GM21367 (cell line): ENCODE measurements around the gene BOD1L1.

Experiments
- ATAC-seq: cut with Tn5 transposase; IDR thresholded peaks from one replicate; pipeline ENCODE4 v1.9.1; 2021; ENCODE audit not compliant: unreplicated experiment

Gene BOD1L1

DNA sequence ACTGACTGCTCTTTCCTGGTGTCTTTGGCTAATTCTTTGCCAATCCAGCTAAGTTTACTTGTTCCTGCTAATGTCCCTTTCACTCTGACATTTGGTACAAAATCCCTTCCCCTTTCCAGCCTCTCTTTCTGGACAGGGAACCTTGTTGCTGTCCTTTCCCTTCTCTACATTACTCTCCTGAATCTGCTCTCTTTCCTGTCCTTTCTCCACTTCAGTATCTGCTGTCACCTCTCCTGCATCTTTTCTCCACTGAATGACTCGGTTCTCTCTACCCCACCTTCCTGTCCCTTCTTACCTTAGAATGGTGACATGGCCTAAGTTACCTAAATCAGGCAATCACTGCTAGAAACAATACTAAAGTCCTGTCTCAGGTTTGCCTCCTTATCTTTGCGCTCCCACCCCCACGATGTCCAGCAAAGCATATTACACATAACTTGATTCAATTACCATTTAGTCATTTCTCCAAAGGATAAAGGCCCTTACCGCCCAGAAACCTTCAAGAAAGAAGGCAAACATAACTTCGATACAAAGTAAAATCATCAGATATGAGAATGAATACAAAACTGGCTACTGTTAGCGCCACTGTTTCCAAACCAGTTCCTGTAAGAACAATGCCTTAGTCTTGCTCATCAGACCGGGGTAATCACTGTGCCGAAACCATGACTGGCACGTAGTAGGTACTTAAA is 890 bp downstream of the BOD1L1 start:
- no peak for ATAC-seq

DNA sequence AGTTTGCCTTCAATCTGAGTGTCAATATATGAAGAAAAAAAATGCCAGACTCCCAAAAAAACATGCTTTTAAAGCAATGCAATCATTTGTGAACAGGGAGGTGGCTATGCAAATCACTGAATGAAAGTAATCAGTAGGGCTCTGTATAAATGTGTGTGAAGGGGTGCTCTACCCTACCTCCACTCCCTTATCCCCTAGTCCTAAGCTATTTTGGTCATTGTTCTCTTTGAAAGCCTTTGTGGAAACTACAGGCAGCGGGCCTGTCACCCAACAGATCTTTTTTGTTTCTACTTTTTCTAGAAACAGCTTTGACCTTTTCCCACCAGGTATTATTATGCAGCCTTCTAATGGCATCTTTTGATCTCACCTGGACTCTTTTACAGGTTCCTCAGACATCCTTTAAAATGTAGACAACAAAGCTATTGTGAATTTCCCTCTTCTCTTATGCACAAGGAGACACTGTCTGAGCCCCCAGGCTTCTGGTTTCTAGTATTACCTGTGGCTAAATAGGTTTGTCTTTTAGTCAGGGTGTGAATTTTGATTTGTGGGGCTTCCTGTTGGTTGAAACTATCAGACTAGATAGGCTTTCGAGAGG is 9.2 kb downstream of the BOD1L1 start:
- no peak for ATAC-seq

DNA sequence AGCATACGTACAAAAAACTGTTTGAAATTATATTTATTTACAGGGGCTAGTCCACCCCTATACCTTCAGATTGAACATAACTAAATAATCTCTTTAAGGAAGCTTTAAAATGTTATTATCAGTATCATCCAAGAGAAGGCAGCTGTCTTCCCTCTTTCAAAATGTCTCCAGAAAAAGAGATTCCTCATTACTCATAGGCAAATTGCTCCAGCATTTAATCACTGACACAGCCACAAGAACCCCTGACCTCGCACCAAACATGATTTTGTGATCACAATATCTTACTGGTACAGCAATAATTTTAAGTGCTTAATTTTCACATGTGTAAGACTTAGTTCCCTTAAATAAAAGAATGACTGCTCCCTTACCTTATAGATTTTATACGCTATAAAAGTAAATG is 9.7 kb downstream of the BOD1L1 start:
- ATAC-seq = no peak

DNA sequence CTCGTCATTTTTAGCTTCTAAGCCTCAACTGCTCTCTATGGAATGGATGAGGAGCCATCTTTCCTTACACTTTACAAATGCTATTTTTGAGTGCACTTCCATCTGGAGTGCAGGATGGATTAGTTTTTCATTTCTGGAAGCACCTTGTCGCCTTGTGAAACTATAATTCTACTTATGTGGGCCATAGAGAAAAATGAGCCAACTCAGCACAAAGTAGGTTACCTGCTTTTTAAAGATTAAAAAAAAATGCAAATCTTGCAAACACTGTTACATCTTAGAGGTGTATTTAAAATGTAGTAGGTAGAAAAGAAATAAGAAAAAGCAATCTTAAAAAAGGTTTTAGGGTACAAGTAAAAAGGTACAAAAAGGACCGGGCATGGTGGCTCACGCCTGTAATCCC is 10.9 kb downstream of the BOD1L1 start:
- no peak for ATAC-seq

DNA sequence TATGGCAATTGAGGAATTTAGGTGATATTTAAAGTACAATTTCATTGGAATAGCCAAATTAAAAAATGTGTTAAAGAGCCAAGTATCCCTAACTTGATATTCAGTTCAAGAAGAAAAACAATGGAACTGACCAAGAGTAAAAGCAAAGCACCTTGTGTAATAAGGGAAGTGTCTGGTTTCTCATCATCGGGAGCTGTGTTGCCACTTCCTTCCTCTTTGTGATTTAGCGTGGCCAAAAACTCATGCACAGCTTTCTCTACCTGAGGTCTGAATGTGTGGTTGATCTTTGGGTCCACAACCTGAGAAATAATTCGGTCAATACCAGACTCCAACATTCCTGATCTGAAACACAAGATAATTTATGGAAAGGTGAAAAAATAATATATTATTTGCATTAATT is 12.4 kb downstream of the BOD1L1 start:
- ATAC-seq = peak; percentile 64

DNA sequence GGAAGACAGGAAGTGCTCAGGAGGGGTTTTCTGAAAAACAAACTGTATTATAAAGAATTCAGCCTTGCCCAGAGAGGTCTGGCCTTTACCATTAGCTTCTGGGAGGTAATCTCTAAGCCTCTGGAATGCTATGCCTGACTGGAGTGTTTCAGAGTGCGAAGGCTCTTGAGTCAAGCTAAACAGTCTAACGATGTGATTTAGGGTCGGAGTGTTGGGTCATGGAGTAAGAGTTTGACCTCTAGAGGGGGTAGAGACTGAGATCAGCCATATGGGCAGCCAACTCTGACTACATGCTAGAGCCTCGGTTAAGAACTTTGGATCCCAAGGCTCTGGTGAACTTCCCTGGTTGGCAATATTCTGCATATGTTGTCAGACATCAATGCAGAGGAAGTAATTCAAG is 15.0 kb downstream of the BOD1L1 start:
- no peak for ATAC-seq

DNA sequence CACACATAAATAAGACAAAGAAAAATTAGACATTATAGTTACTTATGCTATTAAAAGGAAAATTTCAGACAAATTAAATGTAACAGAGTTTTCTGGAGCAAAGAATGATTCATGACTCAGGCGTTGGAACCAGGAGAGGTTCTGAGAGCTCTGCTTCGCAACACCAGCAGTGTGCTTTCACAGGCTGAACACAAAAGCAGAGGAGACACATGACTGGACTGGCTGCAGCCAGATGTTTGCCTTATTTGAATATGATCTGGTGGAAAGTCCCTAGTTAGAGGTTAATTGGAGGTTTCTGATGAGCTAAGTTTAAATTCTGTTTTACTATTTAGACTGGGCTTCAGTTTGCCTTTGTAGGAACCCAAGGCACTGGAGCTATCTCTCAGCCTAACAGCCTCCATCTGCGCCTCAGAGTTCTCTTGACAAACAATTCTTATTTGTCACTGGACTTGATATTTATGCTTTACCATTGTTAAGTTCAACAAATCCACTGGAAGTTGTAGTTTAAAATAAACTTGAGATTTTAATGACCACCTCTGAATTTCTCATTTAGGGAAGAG is 16.2 kb downstream of the BOD1L1 start:
- ATAC-seq = peak; percentile 85

DNA sequence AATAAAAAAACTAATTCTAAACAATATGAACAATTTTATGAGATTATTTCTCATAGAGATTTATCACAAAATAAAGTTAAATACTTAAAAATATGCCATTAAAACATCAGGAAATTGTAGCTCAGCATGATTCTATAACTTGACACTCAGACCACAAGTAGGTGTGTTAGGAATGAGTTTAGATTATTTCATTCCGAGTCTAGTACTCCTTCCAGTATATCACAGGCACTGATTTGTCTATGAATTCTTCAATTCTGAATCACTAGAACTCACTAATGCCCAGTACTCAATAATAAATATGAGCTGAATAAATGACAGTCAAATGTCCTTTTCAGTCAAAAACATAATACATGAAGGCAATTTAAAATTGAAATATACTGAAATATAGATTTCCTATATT is 22.2 kb downstream of the BOD1L1 start:
- ATAC-seq = no peak

DNA sequence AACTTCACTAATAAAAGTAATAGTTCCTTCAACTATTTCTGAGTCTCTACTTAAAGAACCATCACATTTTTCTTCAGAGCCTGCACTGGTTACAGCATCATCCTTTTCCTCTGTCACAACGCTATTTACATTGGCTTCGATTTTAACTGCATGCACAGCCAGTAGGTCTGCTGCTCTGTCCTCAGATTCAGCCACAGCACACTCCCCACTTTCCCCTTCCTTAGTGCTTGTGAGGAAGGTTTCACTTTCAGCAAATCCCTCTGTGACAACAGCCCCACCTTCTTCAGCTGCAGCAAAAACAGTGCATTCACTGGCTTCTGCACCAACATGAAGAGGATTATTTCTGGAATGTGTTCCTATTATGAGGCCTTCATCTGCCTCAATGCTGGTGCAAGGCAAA is 25.7 kb downstream of the BOD1L1 start:
- ATAC-seq = no peak

DNA sequence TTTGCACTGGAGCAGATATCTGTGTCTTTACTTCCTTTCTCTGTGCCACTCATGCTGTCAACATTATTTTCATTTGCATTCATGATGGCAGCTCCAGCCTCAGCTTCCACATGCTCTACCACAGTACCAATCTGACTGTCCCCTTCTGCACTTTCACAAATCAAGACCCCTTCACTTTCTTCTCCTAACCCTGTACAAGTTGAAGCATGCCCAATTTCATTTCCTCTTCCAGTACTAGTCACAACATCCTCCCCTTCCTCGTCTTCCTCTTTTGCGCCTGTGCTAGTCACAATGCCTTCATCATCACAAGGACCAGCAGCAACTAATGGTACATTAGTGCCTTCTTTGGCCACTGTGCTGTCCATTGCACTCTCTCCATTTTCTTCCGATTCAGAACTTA is 26.5 kb downstream of the BOD1L1 start:
- peak; percentile 69 for ATAC-seq

DNA sequence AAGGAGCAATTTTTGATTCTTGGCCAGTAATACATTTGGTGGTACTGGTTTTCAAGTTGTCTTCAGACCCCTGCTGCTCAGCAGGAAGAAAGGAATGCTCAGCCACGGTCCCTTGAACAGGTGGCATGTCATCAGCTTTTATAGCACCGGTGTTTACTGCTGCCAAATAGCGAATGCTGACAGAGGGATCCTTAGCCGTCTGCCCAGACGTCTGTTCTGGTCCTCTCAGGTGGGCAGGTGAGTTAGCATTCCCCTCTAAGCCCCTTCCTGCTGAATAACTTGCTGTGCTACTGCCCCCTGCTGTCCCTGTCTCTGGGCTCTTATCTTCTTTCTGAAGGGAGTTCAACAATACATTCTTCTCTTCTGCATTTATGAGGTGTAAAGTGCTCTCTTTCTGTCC is 28.4 kb downstream of the BOD1L1 start:
- no peak for ATAC-seq

DNA sequence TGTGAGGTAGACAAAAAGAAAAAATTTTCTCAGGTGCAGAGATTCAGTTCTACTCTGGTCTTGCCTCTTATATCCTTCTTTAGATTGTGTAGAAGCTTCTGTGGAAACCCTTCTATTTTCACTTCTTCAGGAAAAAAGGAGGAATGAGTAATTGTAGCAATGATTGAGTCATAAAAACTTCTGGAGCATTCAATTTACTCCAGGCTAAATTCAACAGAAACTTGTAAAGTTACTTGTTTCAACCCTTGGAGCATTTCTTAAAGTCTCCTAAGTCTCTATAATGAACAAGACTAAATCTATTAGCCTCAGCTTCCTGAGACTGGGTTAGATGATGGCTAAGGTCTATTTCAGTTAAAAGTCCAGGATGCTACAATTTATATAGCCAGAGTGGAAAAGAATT is 29.9 kb downstream of the BOD1L1 start:
- no peak for ATAC-seq

DNA sequence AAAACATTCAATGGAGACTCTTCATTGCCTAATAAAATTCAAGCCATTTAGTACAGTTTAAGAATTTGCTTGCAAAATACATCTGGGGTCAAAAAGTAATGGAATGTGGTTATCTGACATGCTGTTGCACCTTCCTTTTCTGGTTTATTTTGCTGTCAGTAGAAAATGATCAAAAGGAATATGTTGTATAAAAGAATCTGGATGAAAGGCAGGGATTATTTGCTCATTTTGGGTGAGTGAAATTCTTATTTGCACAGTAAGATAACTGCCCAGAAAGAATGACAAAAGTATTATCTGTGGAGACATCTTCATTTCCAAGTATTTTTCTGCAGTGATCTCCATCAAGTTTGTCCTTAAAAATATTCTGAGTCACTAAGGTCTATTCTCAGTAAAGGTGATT is 30.4 kb downstream of the BOD1L1 start:
- ATAC-seq = no peak

DNA sequence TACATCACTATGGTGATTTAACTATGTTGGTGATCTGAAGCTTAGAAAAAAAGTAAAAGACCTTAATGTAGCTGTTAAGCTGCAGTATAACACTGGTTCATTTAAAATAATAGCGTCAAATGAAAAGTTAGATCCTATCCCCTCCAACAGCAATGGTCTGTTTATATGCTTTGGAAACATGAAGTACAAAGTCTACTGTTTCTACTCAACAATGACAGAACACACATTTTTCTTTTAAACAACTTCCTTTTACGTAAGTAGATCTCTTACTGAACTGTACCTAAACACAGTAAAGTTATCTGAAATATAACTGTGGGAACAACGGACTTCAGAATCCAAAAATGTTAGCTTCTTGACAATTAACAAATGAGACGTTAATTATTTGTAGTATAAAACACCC is 35.3 kb downstream of the BOD1L1 start:
- ATAC-seq = no peak

DNA sequence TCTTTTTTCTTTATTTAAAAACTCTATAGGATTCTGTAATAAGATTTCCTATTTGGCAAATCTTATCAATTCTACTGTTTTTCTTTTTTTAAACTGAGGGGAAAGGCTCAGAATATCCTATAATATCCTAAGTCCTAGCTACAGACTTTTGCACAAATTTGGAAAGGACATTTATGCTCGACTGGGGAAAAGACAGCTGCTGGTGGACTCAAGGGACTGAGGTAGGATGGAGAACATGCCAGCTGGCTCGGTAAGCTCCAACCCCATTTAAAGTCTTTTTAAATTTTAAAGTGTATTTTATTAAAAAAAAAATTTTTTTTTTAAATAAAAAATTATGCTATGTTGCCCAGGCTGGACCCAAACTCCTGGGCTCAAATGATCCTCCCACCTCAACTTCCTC is 36.8 kb downstream of the BOD1L1 start:
- ATAC-seq = no peak

DNA sequence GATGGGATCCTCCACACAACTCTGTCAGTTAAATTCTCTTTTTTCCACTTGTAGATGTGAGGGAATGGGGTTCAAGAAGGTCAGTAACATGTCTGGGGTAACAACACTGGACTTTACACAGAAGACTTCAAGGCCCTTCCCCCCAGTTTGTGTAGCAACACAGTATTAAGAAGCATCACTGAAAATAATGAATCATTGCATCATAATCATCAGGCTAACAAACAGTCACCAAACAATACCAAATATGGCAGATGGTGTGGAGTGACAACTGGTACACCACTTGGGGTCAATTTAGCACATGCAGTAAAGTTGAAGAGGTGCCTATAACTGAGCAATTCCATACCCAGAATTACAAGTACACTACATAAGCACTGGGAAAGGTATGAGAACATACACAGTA is 38.6 kb downstream of the BOD1L1 start:
- no peak for ATAC-seq

DNA sequence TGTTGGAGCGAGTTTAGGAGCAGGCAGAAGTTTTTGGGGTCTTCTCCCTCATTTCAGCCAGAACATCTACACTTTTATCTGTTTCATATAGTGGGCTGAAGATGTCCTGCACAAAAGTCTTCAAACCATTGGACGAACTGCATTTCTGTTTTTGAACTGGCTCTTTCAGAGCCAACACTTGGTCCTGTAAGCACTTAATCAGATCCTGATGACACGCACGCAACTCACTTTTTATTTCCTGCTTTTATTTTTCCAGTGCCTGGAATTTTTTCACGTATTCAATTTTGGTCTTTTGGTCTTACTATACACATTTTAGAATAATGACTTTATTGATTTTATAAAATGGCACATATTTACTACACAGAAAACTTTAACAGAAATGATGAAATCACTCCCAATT is 43.0 kb downstream of the BOD1L1 start:
- ATAC-seq = no peak

DNA sequence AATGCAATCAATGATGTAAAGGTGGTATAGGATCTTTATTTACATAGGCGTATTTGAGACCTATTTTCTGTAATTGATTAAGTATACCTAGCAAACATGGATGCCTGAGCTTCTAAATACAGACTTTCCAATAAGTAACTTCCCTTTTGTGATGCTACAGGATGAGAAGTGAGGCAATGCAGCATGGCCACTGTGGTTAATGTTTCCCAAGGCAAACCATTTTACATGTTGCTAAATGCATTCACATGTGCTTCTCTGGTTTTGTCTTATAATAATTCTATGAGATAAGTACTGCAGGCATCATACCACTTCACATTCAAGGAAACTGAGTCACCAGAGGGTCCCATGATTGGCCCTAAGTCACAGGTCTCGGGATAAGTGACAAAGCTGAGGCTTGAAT is 47.5 kb downstream of the BOD1L1 start:
- ATAC-seq = no peak

DNA sequence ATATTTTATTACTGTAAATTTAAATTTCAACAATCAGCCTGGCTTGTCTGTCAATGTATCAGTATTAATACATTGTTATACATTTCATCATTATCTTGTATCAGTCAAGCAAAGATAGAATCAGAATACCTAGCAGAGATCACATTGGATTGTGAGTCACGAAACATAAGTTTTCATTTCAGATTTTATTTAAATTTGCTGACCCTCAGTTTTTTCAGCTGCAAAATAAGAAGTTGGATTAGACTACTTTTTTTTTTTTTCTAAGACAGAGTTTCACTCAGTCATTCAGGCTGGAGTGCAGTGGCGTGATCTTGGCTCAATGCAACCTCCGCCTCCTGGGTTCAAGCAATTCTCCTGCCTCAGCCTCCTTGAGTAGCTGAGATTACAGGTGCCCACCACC is 49.9 kb downstream of the BOD1L1 start:
- ATAC-seq = no peak

DNA sequence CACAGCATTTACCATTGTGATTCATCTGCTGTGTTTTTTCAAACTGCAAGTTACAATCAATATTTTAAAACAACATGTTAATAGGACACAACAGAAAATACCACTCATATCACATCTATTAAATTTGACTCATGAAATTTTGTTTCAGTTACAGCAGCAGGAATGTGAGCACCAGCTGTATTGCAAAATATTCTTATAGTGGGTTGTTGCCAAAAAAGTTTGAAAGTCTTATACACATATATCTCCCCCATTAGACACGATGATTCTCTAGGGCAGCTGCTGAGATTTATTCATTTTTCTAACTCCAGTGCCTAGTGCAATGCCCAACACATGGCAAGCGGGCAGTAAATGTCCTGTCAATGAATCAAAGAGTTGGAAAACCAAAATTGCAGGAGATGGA is 56.6 kb downstream of the BOD1L1 start:
- ATAC-seq = no peak

DNA sequence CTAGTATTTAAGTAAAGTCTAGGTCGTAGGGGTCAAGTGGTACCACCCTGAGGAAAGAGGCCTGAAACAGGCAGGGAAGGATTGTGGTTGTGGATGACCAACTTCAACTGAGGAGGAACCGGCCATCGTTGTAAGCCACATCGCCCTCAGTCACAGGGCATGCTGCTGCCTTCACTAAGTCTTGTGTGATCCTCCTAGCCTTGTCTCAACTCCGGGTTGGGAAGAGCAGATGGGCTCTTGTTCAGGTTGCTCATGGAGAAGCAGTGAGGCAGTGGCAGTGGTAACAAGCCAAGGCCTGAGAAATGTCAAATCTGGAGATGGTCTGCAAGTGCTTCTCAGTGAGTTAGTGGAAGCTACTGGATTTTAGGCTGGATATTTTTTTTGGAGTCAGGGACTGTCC is 60.4 kb downstream of the BOD1L1 start:
- no peak for ATAC-seq

DNA sequence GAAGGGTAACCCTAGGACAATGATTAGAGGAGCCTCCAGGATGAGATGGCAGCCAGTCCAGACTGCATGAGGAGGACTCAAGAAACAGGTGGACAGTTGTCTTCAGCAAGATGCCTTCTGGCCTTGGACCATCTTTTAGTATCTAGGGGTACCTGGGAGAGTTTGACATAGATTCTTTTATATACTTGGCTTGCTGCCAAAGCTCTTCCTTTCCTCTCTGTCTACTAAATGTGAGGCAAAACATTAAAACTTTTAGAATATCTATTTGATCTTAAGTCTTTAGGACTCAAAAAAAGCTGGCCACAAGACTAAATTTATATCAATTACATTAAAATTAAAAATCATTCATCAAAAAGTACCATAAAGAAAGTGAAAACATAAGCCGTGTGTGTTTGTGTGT is 64.6 kb downstream of the BOD1L1 start:
- no peak for ATAC-seq

DNA sequence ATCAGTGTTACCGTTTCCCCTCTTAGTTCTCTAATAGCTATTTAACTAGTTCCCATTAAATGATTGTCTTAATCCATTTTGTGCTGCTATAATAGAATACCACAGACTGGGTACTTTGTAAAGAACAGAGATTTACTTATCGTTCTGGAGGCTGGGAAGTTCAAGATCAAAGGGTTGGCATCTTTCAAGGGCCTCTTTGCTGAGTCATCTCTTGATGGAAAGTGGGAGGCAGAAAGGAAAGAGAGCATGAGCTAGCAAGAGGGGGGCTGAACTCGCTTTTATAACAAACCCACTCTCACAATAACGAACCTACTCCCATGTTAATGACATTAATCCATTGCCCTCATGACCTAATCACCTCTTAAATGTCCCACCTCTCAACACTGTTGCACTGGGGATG is 65.9 kb downstream of the BOD1L1 start:
- ATAC-seq = no peak
